Activated CD8-positive, alpha-beta T cell treated with anti-CD3 and anti-CD28 coated beads for 36 hours (primary cell): ENCODE measurements around the gene PHOX2A. TPM values are rescaled to one million over a fixed set of nuclear protein-coding genes. Genes with fewer than 3 reads are reported as not detected.

Experiments
- ATAC-seq: fragments of 200-7000 bp; cut with Tn5 transposase; one replicate; pipeline ENCODE4 v1.10.0; 2021; ENCODE audit warnings: mild to moderate bottlenecking, moderate library complexity
- CTCF ChIA-PET: fragments of 350-600 bp; sonication (Branson Sonifier 250); formaldehyde crosslinking; loops from one replicate; lab custom pipeline; 2021; ENCODE audit warnings: antibody characterized with exemption; lab: Charles Lee
- POLR2A ChIA-PET: fragments of 350-600 bp; sonication (Branson Sonifier 250); formaldehyde crosslinking; loops from one replicate; lab custom pipeline; 2021; ENCODE audit warnings: antibody characterized with exemption; lab: Charles Lee
- DNase-seq: peaks from one replicate; pipeline ENCODE4 v3.0.0-alpha.2; 2020
- H3K27ac Mint-ChIP-seq: one replicate; pipeline ENCODE4 v1.8.0; 2021; ENCODE audit warnings: mild to moderate bottlenecking, mixed read lengths
- H3K27me3 Mint-ChIP-seq: one replicate; pipeline ENCODE4 v1.8.0; 2021; ENCODE audit warnings: mixed read lengths
- H3K36me3 Mint-ChIP-seq: one replicate; pipeline ENCODE4 v1.8.0; 2021; ENCODE audit warnings: low read depth, mixed read lengths
- H3K4me1 Mint-ChIP-seq: one replicate; pipeline ENCODE4 v1.8.0; 2021; ENCODE audit warnings: low read depth, mixed read lengths
- H3K4me3 Mint-ChIP-seq: one replicate; pipeline ENCODE4 v1.8.0; 2021; ENCODE audit warnings: mild to moderate bottlenecking, moderate library complexity, mixed read lengths
- H3K9me3 Mint-ChIP-seq: one replicate; pipeline ENCODE4 v1.8.0; 2021; ENCODE audit warnings: mixed read lengths
- intact Hi-C: fragments of 100-400 bp; cut with micrococcal nuclease; formaldehyde crosslinking; loops from one replicate; pipeline ENCODE4 v1.10.0; 2022
- total RNA-seq, 2 experiments: library from RNA; stranded (reverse); gene quantifications; one replicate each; pipeline ENCODE4 v1.2.3, GENCODE V29; 2021
- TF ChIP-seq, protein P1 (sequence below): fragments of 200-600 bp; IDR thresholded peaks from one replicate; pipeline ENCODE4 v1.8.0; 2022; ENCODE audit warnings: antibody characterized with exemption, mild to moderate bottlenecking

The PHOX2A gene
- total RNA-seq, 2 experiments from 2014 or later, result not detected

DNA sequence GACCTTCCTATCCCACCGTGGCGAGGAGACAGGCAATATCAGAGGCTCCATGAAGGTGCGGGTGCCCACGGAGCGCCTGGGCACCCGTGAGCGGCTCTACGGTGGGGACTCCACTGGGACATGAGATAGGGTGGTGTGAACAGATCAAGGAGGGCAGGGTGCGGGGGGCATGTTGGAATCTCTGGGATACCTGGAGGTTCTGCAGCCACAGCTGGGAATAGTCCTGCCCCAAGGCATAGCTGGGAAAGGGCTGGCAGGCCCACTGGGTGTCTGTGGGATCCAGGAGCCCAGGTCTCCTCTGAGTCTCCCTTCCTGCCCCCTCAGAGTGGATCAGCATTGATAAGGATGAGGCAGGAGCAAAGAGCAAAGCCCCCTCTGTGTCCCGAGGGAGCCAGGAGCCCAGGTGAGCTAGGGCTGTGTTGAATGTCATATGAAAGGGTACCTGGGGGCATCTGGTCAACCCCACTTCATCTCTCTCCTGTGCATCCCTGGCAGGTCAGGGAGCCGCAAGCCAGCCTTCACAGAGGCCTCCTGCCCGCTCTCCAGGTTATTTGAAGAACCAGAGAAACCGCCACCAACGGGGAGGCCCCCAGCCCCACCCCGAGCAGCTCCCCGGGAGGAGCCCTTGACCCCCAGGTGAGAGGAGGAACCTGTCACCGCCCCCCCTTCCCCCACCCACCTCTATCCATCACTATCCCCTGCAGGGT is 8.5 kb downstream of the PHOX2A start:
- POLR2A ChIA-PET, result interaction anchor here (3.8 kb wide), 1 partner anchor 10 kb away, joined by 17 read pairs; the partner anchor contains the start of gene INPPL1
- DNase-seq, result no peak
- CTCF ChIA-PET, result interaction anchor here (0.8 to 4.2 kb wide), 6 partner anchors 9 to 92 kb away, joined by 3 to 23 read pairs (median 5); partner anchors contain the start of genes INPPL1 and PHOX2A

GRCh38 chr11:72234920-72235319 is 9.1 kb downstream of the PHOX2A start:
- peaks cover 7% of the 10 kb centered on the region for H3K4me1 Mint-ChIP-seq
- H3K9me3 Mint-ChIP-seq, result no peaks in the 10 kb centered on the region
- H3K27me3 Mint-ChIP-seq, result peaks cover 7% of the 10 kb centered on the region
- no peak overlapping the region for H3K4me3 Mint-ChIP-seq
- intact Hi-C loops, result no loop called here
- peaks cover 14% of the 10 kb centered on the region for H3K36me3 Mint-ChIP-seq
- no peak for ATAC-seq
- ChIA-PET CTCF (interaction anchor here (4.2 kb wide), 1 partner anchor 9 kb away, joined by 23 read pairs; the partner anchor contains the start of gene INPPL1), POLR2A (interaction anchor here (0.7 to 3.8 kb wide), 3 partner anchors 9 to 552 kb away, joined by 3 to 17 read pairs (median 4); partner anchors contain the start of gene INPPL1)
- TF ChIP-seq, protein P1, sequence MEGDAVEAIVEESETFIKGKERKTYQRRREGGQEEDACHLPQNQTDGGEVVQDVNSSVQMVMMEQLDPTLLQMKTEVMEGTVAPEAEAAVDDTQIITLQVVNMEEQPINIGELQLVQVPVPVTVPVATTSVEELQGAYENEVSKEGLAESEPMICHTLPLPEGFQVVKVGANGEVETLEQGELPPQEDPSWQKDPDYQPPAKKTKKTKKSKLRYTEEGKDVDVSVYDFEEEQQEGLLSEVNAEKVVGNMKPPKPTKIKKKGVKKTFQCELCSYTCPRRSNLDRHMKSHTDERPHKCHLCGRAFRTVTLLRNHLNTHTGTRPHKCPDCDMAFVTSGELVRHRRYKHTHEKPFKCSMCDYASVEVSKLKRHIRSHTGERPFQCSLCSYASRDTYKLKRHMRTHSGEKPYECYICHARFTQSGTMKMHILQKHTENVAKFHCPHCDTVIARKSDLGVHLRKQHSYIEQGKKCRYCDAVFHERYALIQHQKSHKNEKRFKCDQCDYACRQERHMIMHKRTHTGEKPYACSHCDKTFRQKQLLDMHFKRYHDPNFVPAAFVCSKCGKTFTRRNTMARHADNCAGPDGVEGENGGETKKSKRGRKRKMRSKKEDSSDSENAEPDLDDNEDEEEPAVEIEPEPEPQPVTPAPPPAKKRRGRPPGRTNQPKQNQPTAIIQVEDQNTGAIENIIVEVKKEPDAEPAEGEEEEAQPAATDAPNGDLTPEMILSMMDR, result no peak
- no peak for DNase-seq
- no peak overlapping the region for H3K27ac Mint-ChIP-seq

More for the DNA sequence above, 8.5 kb downstream of the PHOX2A start:
- intact Hi-C loops, result no loop called here
- TF ChIP-seq, protein P1, result no peak
- H3K4me3 Mint-ChIP-seq, result no peak overlapping the region
- H3K4me1 Mint-ChIP-seq, result peaks cover 10% of the 10 kb centered on the region
- ATAC-seq, result no peak
- peaks cover 14% of the 10 kb centered on the region for H3K36me3 Mint-ChIP-seq
- H3K27me3 Mint-ChIP-seq, result peaks cover 11% of the 10 kb centered on the region
- H3K9me3 Mint-ChIP-seq, result no peaks in the 10 kb centered on the region
- no peak overlapping the region for H3K27ac Mint-ChIP-seq

DNA sequence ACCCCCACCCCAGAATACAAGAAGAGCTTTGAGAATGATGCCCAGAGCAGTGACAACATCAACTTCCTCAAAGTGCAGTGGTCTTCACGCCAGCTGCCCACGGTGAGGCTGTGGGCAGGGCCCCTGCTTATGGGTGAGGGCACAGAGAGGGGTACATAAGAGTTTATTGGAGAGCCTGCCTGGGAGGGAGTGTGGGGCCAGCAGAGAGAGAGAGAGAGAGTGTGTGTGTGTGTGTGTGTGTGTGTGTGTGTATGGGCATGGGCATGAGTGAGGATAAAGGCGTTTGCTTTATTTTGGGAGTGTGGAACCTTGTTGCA is 9.5 kb downstream of the PHOX2A start:
- Mint-ChIP-seq H3K27me3 (peaks cover 6% of the 10 kb centered on the region), H3K4me1 (peaks cover 6% of the 10 kb centered on the region), H3K4me3 (no peak overlapping the region), H3K9me3 (no peaks in the 10 kb centered on the region), H3K27ac (peak overlapping the region; percentile 9), H3K36me3 (peaks cover 14% of the 10 kb centered on the region)
- DNase-seq (no peak), ATAC-seq (no peak)
- intact Hi-C loops, result no loop called here
- TF ChIP-seq, protein P1, result no peak
- ChIA-PET CTCF (no interaction called here), POLR2A (interaction anchor here (0.7 to 0.9 kb wide), 2 partner anchors 10 to 552 kb away, joined by 3 to 4 read pairs; partner anchors contain the start of gene INPPL1)

DNA sequence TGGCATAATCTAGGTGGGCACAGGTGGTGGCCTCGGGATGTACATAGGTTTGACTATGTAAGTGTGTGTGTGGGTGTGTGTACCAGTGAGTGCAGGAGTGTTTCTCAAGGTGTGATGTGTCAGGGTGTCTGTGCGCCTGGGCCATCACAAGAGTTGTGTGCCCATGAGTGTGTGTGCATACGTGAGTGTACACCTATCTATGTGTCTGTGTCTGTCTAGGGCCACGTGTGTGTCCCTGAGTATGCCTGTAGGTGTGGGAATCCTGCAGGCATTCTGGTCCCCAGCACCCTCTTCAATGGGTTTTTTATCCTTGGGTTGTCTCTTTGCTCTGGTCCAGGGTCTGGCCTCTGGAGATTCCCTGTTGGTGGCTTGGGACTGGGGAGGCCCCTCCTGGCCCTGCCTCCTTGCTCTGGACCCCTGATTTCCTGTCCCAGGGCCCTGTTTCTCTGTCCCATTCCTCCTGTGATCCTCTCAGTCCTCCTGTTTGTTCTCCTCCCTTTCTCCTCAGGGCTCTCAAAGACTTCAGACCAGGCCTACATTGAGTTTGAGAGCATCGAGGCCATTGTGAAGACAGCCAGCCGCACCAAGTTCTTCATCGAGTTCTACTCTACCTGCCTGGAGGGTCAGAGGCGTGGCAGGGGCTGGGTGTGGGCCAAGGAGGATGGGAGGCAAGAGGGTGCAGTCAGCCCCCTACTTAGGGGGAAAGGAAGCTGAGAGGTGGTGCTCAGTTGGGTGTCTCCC is 10.0 kb downstream of the PHOX2A start:
- intact Hi-C loops, result no loop called here
- Mint-ChIP-seq H3K27me3 (peaks cover 2% of the 10 kb centered on the region), H3K9me3 (no peaks in the 10 kb centered on the region), H3K4me1 (peaks cover 4% of the 10 kb centered on the region), H3K36me3 (peaks cover 14% of the 10 kb centered on the region), H3K27ac (no peak overlapping the region), H3K4me3 (no peak overlapping the region)
- ChIA-PET POLR2A (interaction anchor here (0.9 kb wide), 1 partner anchor 9 kb away, joined by 3 read pairs; the partner anchor contains the start of gene INPPL1), CTCF (no interaction called here)
- TF ChIP-seq, protein P1, result no peak
- DNase-seq (no peak), ATAC-seq (no peak)
